Motor neuron (in vitro differentiated cells): Measurements from ENCODE around the gene NIPAL4. TPM values are rescaled to one million over a fixed set of nuclear protein-coding genes. Genes with fewer than 3 reads are reported as not detected.

Source experiments
- ATAC-seq, 8 experiments: fragments of 200-7000 bp; cut with Tn5 transposase; replicated peaks in 6 of 8; 2 replicates each; pipeline ENCODE4 v1.8.0; 2021; ENCODE audit warnings: mild to moderate bottlenecking in 8 of 8, moderate library complexity in 8 of 8
- H3K27ac ChIP-seq, 2 donors: fragments of 250-450 bp; sonication (Bioruptor Pico); 2 replicates each; pipeline ENCODE4 v1.9.0; 2021; ENCODE audit warnings: antibody characterized with exemption in 2 of 2, mild to moderate bottlenecking in 2 of 2, moderate library complexity in 1 of 2
- H3K4me1 ChIP-seq, 2 donors: fragments of 250-450 bp; sonication (Bioruptor Pico); replicated peaks in 1 of 2; 2 replicates each; pipeline ENCODE4 v1.6.1; 2021; ENCODE audit warnings: antibody characterized with exemption in 2 of 2, mild to moderate bottlenecking in 2 of 2, moderate library complexity in 1 of 2
- H3K4me3 ChIP-seq, 5 donors: fragments of 250-450 bp; sonication (Bioruptor Pico); 2 replicates each; pipeline ENCODE4 v1.9.0; 2021; ENCODE audit warnings: antibody characterized with exemption in 5 of 5, mild to moderate bottlenecking in 5 of 5, moderate library complexity in 4 of 5
- WGBS, 10 experiments: fragments of 450-650 bp; shearing (Covaris generic); methylation state at CpG; one replicate each; pipeline ENCODE4 v1.0.0; 2022; 5-methylcytosine and 5-hydroxymethylcytosine counted together
- in situ Hi-C, 9 experiments: fragments of 400-800 bp; cut with MboI; loops; one replicate each; pipeline ENCODE4 v1.15.0; 2021; ENCODE audit warnings: low sequenced_read_pairs in 9 of 9, low pct_unique_long_range_greater_than_20kb in 2 of 9; ENCODE audit not compliant: unreplicated experiment in 9 of 9
- total RNA-seq, 8 experiments: library from RNA; unstranded; fragments of 300-600 nt; gene quantifications; 2 replicates each; pipeline versions ENCODE4 v1.2.3 to v1.2.4, GENCODE V29; 2022

The NIPAL4 gene
- total RNA-seq, 8 experiments from 2014 or later, result 0.16 to 5.9 (median 0.62) TPM

- Histone ChIP-seq H3K4me1 (peaks cover 0 to 14% of the 10 kb centered on the region in 2 donors), H3K27ac (no peak overlapping the region), H3K4me3 (no peak overlapping the region)
- in situ Hi-C loops, result loop anchor here in 1 of 9 experiments (25.0 kb wide), 1 partner anchor 106 kb away; no protein-coding TSS in a partner anchor
- ATAC-seq, result no peak
- WGBS, 10 experiments, result 83 to 100% (median 94%) methylated on average over 2 to 12 of the region's 13 CpGs; no CpG with 5 or more reads in 2 of the 10 experiments
Measured at GRCh38 chr5:157468293-157468965, 8.4 kb downstream of the NIPAL4 start.

- Histone ChIP-seq H3K4me3 (no peak overlapping the region), H3K4me1 (peaks cover 0 to 8% of the 10 kb centered on the region in 2 donors), H3K27ac (no peak overlapping the region)
- no peak for ATAC-seq
- in situ Hi-C loops, result loop anchor here in 1 of 9 experiments (25.0 kb wide), 1 partner anchor 107 kb away; no protein-coding TSS in a partner anchor
- WGBS, 10 experiments, result 86 to 100% (median 95%) methylated on average over 1 to 7 of the region's 7 CpGs; no CpG with 5 or more reads in 4 of the 10 experiments
Measured at GRCh38 chr5:157469073-157469472, 9.1 kb downstream of the NIPAL4 start.

GRCh38 chr5:157469687-157470086, 9.7 kb downstream of the NIPAL4 start:
- WGBS, 10 experiments, result 3 to 100% (median 70%) methylated on average over 1 to 7 of the region's 7 CpGs; no CpG with 5 or more reads in 1 of the 10 experiments

GRCh38 chr5:157470631-157471030, 10.6 kb downstream of the NIPAL4 start:
- in situ Hi-C loops, result loop anchor here in 2 of 9 experiments (10.0 to 25.0 kb wide), 2 partner anchors 106 to 108 kb away; no protein-coding TSS in a partner anchor

More at GRCh38 chr5:157469687-157470086, 9.7 kb downstream of the NIPAL4 start:
- peak in 3 of 8 experiments; percentile 75 to 94 (median 89) for ATAC-seq
- no peak overlapping the region for H3K4me3 ChIP-seq
- peaks cover 0 to 2% of the 10 kb centered on the region in 2 donors for H3K4me1 ChIP-seq
- in situ Hi-C loops, result loop anchor here in 2 of 9 experiments (10.0 to 25.0 kb wide), 2 partner anchors 105 to 107 kb away; no protein-coding TSS in a partner anchor
- no peak overlapping the region for H3K27ac ChIP-seq

GRCh38 chr5:157471709-157472108, 11.7 kb downstream of the NIPAL4 start:
- peak in 2 of 8 experiments; percentile 22 to 49 for ATAC-seq
- no peak overlapping the region for H3K27ac ChIP-seq
- in situ Hi-C loops, result loop anchor here in 2 of 9 experiments (10.0 to 25.0 kb wide), 2 partner anchors 107 to 109 kb away; no protein-coding TSS in a partner anchor
- no peak overlapping the region for H3K4me3 ChIP-seq
- H3K4me1 ChIP-seq, result no peaks in the 10 kb centered on the region
- WGBS, 10 experiments, result 83 to 100% (median 100%) methylated on average over 1 of the region's 1 CpG; no CpG with 5 or more reads in 5 of the 10 experiments

More at GRCh38 chr5:157470631-157471030, 10.6 kb downstream of the NIPAL4 start:
- ATAC-seq, result no peak
- H3K4me1 ChIP-seq, result no peaks in the 10 kb centered on the region
- no peak overlapping the region for H3K4me3 ChIP-seq
- no peak overlapping the region for H3K27ac ChIP-seq
- WGBS, 10 experiments, result 20 to 100% (median 70%) methylated on average over 1 of the region's 1 CpG; no CpG with 5 or more reads in 4 of the 10 experiments

- in situ Hi-C loops, result loop anchor here in 2 of 9 experiments (10.0 to 25.0 kb wide), 2 partner anchors 109 to 111 kb away; no protein-coding TSS in a partner anchor
- no peak overlapping the region for H3K27ac ChIP-seq
- no peak for ATAC-seq
- no peaks in the 10 kb centered on the region for H3K4me1 ChIP-seq
- H3K4me3 ChIP-seq, result no peak overlapping the region
- WGBS, 10 experiments, result 59 to 100% (median 83%) methylated on average over 2 to 6 of the region's 7 CpGs; no CpG with 5 or more reads in 4 of the 10 experiments
Measured at GRCh38 chr5:157473383-157474320, 13.6 kb downstream of the NIPAL4 start.

- no peak overlapping the region for H3K27ac ChIP-seq
- WGBS, 10 experiments, result 67 to 89% (median 80%) methylated on average over 2 to 3 of the region's 3 CpGs; no CpG with 5 or more reads in 3 of the 10 experiments
- in situ Hi-C loops, result loop anchor here in 2 of 9 experiments (10.0 to 25.0 kb wide), 3 partner anchors 111 to 237 kb away; a partner anchor contains a TSS
Measured at GRCh38 chr5:157475432-157475831, 15.4 kb downstream of the NIPAL4 start.

GRCh38 chr5:157476702-157477408, 16.8 kb downstream of the NIPAL4 start:
- in situ Hi-C loops, result loop anchor here in 2 of 9 experiments (10.0 to 25.0 kb wide), 3 partner anchors 112 to 235 kb away; a partner anchor contains a TSS
- no peak overlapping the region for H3K27ac ChIP-seq
- peak; percentile 79 to 98 (median 89) for ATAC-seq
- 20 to 100% (median 63%) methylated on average over 1 to 7 of the region's 7 CpGs for WGBS, 10 experiments
- H3K4me1 ChIP-seq, result no peaks in the 10 kb centered on the region
- no peak overlapping the region for H3K4me3 ChIP-seq

More at GRCh38 chr5:157475432-157475831, 15.4 kb downstream of the NIPAL4 start:
- ATAC-seq, result no peak
- Histone ChIP-seq H3K4me3 (no peak overlapping the region), H3K4me1 (no peaks in the 10 kb centered on the region)

- in situ Hi-C loops, result loop anchor here in 2 of 9 experiments (10.0 to 25.0 kb wide), 3 partner anchors 113 to 234 kb away; a partner anchor contains a TSS
- no peaks in the 10 kb centered on the region for H3K4me1 ChIP-seq
- 25 to 100% (median 57%) methylated on average over 2 to 5 of the region's 5 CpGs; no CpG with 5 or more reads in 2 of the 10 experiments for WGBS, 10 experiments
- H3K4me3 ChIP-seq, result no peak overlapping the region
- H3K27ac ChIP-seq, result no peak overlapping the region
- ATAC-seq, result peak in 1 of 8 experiments; percentile 36
Measured at GRCh38 chr5:157477814-157478494, 17.9 kb downstream of the NIPAL4 start.

GRCh38 chr5:157478726-157479125, 18.7 kb downstream of the NIPAL4 start:
- WGBS, 10 experiments, result 40 to 100% (median 74%) methylated on average over 1 to 2 of the region's 2 CpGs; no CpG with 5 or more reads in 2 of the 10 experiments
- no peak for ATAC-seq
- Histone ChIP-seq H3K4me3 (no peak overlapping the region), H3K4me1 (no peaks in the 10 kb centered on the region), H3K27ac (no peak overlapping the region)
- in situ Hi-C loops, result loop anchor here in 2 of 9 experiments (10.0 to 25.0 kb wide), 3 partner anchors 114 to 234 kb away; a partner anchor contains a TSS

GRCh38 chr5:157479166-157479565, 19.2 kb downstream of the NIPAL4 start:
- 60 to 90% (median 85%) methylated on average over 1 to 2 of the region's 4 CpGs; no CpG with 5 or more reads in 6 of the 10 experiments for WGBS, 10 experiments
- in situ Hi-C loops, result loop anchor here in 2 of 9 experiments (10.0 to 25.0 kb wide), 3 partner anchors 114 to 233 kb away; a partner anchor contains a TSS
- no peak overlapping the region for H3K4me3 ChIP-seq
- H3K4me1 ChIP-seq, result no peaks in the 10 kb centered on the region
- H3K27ac ChIP-seq, result no peak overlapping the region
- ATAC-seq, result peak in 1 of 8 experiments; percentile 22
